ENCODE data around the gene CACNA1C.

Gene CACNA1C

DNA sequence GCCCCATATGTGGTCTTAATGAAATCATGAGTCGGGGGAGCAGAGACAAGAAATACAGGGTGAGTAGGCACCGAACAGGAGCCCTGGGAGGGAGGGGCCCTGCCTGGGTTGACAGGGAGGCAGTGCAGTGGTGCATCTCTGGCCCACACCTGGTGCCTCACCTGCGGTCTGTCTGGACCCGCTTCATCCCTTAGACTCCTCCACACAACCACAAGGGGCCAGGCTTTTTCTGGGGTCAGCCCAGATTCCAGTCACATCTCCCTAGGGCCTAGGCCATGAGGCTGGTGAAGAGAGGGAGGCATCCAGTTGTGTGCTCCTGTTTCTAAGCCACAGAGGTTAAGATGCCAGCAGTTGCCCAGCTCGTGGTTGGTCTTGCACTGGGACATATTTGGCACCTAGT, 398.7 kb downstream of the CACNA1C start:
- DNase-seq (ENCODE audit: low read depth, low spot score) = no peak

DNA sequence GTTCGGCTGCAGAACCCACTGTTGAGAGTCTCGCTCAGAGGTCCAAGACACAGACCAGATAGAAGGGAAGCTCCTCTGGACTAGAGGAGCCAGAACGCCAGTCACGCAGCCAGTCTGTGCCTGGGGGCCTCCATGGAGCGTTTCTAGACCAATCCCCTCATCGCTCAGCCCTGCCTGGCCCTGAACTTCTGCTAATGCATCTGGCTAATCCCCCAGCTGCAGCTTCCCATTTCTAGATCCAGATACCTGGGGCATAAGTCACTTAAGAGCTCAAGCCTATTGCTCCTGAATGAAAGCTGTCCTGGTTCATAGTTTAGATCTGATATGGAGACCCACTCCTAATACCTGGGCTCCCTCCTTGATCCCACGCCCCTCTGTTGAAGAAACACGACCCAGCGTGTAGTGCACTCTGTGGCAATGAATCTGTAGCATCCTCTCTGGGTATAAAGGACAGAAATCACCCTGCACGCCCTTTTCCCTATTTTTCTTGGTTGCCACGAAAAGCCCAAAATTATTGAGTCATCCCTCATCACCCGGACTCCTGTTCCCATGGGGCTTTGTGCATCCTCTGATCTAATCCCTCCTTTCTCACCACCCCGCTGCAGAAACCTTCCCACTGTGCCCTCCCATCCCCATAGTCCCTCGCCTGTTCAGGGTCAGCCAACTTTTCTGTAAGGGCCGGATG, 400.4 kb downstream of the CACNA1C start:
- no peak for DNase-seq (ENCODE audit: low read depth, low spot score)

DNA sequence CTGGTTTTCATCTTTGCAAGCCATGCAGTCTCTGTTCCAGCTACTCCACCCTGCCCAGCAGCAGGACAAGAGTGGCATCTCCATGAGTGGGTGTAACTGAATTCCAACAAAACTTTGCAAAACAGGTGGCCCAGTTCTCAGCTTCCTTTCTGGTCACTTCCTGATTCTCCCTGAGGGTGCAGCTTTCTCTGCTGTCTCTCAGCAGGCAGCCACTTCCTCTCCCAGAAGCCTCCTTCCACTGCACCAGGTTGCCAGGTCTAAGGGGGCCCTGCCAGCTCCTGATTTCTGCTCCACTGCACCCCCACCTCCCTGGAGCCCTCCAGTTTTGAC, 400.9 kb downstream of the CACNA1C start:
- no peak for DNase-seq (ENCODE audit: low read depth, low spot score)

DNA sequence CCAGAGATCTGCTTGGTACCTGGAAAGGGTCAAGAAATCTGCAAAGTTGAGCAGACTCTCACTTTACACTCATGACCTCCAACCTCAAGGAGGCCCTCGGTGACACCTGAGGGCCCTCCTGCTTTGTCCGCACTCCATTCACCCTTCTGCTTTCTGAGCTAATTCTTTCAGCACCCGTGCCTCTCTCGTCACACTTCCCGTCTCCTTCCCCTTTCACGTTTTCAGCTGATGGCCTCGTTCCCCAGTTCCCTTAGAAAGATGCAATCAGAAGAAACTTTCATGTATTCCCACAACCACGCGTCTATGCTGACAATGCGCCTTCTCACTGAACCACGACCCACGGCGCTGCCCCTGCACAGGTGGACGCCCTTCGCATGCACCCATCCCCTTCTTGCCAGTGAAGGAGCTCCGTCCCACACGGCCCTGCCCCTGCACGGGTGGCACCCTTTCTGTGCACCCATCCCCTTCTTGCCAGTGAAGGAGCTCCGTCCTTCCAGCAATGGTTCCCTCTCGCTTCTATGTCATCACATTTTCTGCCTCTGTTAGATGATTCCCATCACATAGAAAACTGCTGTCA, 401.9 kb downstream of the CACNA1C start:
- no peak for DNase-seq (ENCODE audit: low read depth, low spot score)

DNA sequence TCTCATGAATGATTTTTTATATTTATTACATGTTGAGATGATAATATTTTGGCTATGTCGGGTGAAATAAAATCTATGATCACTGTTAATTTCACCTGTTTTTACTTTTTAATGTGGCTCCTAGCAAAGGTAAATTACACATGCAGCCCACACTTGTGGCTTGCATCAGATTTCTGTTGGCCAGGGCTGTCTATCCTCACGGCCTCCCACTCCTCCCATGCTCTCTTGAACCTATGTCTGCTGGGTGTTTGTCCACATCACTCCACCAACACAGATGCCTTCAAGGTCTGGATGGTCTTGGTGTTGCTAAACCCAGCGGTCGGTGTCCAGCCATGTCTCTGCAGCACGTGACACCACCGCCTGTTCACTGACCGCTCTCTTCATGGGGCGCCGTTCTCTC, 402.6 kb downstream of the CACNA1C start:
- DNase-seq (ENCODE audit: low read depth, low spot score) = no peak

DNA sequence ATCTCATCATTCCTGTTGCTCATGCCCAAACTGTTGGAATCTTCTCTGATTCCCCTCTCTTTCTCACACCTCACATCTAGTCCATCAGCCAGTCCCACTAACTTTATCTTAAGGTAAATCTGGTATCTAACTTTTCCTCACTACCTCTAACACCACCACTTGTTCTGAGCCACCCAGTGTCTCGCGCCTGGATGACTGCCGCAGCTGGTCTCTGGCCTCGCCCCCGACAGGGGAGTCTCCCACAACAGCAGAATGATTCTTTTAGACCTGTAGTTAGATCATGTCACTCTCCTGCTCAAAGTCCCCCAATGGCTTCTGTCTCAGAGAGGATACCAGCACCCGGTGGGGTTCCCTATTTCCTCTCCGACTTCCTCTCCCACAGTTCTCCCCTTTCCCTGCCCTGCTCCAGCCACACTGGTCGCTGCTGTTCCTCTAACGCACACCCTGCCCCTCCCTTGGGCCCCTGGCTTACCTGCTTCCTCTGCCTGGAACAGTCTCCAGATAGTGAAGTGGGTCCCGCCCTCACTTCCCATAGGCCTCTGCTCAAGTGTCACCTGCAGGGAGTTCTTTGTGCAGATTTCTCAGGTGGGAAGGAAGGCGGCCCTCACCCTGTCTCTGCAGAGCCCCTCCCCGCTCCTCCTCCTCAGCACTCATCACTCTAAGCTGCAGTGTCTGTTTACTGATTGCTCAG, 403.5 kb downstream of the CACNA1C start:
- no peak for DNase-seq (ENCODE audit: low read depth, low spot score)

DNA sequence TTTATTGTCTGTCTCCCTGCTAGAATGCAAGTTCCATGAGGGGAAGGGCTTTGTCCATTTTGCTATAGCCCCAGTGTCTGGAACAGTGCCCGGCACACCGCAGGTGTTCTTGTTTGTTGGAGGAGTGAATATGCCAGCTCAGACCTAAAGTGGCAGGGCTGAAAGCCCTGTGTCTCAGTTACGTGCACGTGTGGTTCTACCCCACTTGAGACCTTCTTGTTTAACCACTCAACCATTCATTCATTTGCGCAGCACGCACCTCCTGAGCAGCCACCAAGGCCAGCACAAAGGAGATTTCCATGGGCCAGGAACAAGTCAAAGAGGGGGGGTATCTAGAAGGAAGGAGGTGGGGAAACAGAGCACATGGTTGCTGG, 404.0 kb downstream of the CACNA1C start:
- DNase-seq (ENCODE audit: low read depth, low spot score) = no peak

DNA sequence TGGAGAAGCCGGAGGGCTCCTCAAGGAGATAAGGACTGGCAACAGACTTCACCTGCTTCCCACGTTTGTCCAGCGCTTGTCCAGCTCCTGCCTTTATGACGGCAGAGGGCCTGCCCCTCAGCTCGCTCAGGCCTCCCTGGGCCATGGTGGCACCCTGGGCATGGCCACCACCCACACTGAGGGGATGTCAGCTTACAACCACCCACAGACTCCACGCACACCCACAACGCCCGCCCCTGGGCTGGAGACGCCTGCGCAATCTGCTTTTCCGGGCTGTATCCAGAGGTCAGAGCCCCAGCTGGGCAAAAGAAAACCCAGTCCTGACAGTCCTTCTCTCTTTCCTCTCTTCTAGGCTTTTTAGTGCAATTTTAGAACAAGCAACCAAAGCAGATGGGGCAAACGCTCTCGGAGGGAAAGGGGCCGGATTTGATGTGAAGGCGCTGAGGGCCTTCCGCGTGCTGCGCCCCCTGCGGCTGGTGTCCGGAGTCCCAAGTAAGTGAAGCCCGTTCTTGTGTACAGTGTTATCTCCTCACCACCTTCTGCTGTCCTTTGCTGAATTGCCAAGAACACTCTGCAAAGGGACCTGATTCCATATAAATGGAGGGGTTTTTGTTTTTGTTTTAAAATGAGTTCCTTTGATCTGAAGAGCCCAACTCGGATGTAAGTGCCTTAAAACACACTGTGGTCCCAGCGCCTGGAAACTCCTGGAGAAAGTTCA, 404.6 kb downstream of the CACNA1C start:
- DNase-seq (ENCODE audit: low read depth, low spot score) = no peak

DNA sequence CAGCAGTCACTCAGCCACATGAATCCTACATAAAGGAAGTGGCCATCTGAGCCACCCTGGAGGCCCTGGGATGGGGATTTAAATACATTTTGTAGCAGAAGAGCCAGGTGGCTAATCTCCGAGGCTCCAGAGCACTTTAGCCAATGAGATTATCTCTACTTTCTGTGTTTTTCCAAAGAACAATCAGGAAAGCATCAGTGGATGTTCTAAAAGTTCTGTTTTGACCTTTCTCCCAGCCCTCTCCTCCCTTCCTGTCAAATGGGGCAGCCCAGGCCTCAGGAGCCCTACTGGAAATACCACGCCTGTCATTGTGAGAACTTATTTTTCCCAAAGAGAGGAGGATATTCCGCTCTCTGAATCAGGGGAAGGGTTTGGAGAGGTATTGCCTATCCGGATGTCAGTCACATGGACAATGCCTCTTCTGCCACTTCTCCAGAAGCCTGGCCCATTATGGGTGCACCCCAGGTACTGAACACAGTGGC, 405.2 kb downstream of the CACNA1C start:
- DNase-seq (ENCODE audit: low read depth, low spot score) = no peak

DNA sequence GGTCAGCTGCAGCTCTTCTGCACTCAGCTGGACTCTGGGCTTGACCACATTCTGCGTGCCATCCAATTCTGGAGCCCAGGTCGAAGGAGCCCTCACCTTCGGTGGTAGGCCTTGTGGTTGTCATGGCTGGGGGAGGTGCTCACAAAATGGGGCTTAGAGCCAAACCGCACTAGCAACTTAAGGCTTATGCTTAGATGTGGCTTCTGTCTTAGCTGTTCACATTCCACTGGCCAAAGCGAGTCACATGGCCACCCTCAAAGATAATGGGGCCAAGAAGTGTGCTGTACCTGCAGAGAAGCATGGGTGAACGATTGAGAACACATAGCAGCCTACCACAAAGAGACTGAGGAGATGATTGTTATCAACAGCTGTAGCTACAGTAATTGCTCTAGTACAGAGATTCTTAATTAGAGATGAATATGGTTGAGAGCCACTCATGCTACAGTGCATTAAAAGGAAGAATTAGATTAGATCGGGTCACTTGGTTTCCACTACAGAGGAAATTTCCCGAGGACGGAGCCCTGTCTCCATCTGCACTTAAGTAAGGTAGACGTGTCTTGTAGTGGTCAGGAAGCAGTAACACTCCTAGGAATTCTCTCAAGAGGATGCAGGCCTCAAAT, 407.4 kb downstream of the CACNA1C start:
- DNase-seq (ENCODE audit: low read depth, low spot score) = no peak

DNA sequence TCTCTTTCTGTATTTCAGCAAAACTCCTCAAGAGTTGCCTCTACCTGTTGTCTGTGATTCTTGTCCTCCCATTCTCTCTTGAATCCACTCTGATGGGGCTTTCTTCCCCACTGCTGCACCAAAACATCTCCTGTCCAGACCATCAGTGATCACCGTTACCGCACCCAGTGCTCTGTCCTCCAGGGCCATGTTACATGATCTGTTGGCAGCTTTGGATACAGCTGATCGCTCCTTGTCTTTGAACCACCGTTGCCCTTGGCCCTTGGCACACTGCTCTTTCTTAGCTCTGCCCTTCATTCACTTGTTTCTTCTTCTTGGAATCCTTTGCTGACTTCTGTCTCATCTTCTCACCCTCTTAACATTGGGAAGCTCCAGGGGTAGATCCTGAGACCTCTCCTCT, 408.3 kb downstream of the CACNA1C start:
- DNase-seq (ENCODE audit: low read depth, low spot score) = no peak

DNA sequence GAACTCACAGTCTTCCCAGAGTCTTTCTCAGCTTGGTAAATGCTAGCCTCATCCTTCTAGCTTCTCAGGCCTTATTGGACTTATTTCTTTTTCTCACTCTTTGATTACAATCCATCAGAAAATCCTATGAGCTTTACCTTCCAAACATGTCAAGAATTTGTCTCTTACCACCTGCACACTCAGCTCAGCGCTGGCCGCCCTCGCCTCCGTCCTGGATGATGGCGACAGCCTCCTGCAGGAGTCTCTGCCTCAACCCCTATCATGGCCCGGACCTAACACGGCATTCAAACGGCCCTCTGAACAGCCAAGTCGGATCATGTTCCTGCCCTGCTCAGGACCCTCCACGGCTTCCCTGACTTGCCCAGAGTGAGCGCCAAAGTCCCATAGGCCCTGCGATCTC, 408.9 kb downstream of the CACNA1C start:
- no peak for DNase-seq (ENCODE audit: low read depth, low spot score)

DNA sequence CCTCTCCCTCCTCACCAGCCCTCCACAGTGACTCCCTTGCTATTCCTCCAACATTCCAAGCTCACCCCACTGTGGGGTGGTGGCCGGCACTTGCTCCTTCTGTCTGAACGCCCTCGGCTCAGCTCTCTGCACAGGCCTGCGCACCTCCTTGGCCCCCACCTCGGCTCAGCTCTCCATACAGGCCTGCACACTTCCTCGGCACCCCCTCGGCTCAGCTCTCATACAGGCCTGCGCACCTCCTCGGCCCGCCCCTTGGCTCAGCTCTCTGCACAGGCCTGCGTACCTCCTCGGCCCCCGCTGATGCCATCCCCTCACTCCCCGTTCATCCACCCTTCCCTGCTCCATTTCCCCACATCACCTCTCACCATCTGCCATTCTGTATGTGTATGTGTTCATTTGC, 409.3 kb downstream of the CACNA1C start:
- no peak for DNase-seq (ENCODE audit: low read depth, low spot score)

DNA sequence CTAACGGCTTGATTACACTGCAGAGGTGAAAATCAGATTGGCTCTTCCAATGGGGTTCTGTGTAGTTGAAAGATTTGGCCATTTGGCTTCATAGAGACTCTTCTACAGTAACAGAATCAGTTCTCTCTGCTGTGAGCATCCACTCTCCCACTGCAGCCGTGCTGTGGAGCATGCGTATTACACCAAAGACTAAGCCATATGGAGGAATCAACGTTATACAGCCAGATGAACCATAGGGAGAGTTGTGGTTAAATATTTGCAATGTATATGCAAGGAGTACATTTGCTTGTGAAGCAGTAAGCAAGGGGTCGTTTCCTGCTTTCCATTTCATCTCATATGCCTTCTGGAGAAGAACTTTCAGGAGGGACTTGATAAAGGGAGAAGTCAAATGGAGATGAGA, 410.9 kb downstream of the CACNA1C start:
- no peak for DNase-seq (ENCODE audit: low read depth, low spot score)

DNA sequence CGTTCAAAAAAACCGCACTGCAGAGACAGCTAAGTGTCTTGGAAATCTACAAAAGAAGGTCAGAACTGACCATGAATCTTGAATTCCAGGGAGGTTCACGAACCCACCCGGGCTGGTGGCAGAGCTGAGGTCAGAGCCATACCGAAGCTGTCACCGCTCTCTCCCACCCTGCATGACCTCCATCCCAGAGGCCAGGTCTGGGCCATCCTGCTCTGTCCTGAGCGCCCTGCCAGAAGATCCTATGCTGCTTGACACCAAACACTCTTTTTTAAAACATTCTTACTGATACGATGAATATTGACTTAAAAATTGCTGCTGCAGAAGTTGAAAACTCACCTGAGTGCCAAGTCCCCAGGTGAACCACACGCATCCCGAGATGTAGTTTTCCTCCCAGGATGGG, 412.9 kb downstream of the CACNA1C start:
- no peak for DNase-seq (ENCODE audit: low read depth, low spot score)

DNA sequence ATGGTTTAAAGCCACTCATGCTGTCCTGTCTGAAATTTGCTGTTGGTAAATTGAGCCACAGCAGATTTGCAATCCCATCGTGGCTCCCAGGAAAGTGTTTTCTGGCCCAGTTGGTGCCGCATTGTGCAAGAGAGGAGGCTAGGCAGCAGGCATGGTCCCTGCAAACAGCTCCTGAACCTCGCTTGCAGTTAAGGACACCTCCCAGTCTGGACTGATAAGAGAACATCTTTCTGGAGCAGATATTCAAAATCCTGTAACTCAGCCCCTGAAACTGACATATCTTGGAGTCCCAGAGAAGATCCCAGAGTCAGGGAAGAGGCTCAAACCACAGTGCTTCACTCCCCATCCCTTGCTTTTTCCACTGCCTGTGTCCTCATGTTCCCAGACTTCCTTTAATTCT, 413.4 kb downstream of the CACNA1C start:
- DNase-seq (ENCODE audit: low read depth, low spot score) = no peak

DNA sequence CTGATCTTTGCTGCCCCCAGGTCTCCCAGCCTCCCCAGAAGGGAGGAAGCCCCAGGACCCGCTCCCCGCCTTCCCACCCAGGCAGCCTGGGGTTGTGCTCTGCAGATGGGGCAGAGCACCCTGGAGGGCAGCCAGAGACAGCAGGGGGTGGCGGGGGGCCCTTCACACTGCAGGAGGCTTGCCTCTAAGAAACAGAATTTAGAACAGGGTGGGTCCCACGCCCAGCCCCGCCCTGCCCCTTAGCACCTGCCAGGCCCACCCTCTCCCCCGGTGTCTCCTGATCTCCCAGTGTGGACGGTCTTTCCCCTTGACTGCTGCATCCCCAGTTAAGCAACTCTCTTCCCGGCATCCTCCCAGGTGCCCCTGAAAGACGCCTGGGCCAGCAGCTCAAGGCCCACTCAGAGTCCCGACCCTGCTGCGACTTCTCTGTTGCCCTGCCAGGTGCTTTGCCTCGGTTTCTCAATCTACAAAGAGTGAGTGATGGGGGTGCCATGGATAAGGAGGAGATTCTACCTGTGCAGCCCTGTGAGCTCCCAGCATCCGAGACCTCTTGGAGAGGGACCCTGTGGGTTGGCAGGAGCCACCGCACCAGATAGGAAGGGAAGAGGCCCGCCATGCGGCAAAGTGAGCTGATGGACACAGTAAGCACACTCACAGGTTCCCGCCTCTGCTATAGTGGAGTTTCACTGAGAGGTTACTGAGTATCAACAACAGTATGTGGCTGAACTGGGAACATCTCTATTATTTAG, 414.8 kb downstream of the CACNA1C start:
- DNase-seq (ENCODE audit: low read depth, low spot score) = no peak

DNA sequence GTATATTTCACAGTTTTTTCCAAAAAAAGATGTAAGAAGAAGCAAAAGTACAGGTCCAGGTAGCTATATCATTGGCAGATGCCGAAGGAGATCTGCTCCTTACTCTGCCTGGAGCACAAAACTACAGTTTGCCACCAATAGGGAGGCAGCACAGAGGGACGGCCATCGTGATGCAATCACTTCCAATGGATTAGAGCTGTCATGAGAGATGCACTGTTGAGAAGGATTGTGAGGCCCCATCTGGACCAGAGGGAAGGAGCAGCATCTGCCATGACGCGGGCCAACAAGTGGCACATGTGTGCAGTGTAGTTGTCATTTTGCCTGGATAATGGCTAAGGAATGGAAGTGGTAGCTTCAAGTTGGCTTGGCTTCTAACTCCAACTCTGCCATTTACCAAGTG, 423.2 kb downstream of the CACNA1C start:
- DNase-seq (ENCODE audit: low read depth, low spot score) = no peak

DNA sequence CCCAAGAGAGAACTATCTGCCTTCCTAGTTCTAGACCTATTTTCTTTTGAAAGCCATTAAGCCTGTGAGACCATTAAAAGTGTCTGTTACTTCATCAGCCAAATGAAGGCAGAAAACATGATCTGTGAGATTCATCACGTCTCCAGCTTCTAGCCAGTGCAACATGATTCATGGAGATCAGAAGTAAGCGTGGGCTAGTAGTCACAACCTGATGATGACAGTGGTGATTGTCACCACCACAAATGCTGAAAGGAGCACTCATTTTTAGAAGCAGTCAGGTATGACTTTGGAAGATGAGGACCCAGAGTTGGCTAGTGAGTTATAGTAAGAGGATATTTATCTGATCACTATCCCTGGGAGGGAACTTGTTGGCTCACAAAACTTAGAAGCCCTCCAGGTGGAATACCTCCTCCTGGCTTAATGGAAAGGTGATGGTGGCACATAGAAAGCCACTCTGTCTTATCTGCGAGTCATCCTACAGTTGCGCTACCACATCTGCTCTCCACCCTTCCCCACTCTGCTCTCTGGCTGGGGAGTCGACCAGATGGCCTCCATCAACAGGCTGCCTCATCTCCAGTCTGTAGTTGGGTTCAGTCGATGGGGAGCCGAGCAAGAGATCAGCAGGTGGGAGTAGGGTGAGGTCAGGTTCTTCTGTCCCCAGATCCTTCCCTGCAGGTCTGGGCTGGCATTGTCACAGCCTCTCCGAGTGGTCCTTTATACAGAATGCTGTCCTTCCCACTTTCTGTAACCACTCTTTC, 424.4 kb downstream of the CACNA1C start:
- no peak for DNase-seq (ENCODE audit: low read depth, low spot score)

DNA sequence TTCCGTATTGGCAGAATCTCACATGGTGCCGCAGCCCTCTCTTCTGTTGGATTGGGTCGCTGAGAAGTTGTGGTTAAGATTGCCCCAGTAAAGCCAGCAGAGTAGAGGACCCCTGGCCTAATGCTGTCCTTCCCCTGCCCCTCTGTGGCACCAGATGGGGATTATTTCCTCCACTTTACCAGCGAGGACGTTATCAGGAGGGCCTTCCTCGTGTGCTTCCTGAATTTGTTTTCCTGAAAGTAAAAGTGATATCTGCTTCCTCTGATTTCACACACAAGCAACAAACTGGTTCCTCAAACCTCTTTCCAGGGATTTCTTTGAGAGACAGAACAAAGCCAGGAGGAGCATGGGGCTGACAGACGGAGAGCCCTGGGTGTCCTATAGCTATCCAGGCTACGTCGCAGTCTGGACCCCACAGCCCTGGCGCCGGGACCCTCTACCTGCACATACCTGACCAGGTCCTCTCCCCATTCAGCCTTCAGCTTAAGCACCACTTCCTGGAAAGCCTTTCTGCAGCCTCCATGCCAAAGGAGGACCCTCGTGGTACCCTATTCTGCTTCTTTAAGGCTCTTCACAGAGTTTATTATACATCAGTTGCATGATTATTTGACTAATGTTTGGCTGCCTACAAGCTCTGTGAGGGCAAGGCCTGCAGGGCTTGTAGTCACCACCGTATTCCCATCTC, 427.2 kb downstream of the CACNA1C start:
- DNase-seq (ENCODE audit: low read depth, low spot score) = no peak
